NT2/D1 (cell line): ENCODE data around the gene SLC26A3.

Experiments
- DNase-seq: peaks from one replicate; pipeline ENCODE4 v3.0.0-alpha.2; 2011; ENCODE audit warnings: low read depth, low spot score
- H3K27me3 ChIP-seq: 2 replicates; pipeline ENCODE4 v1.6.0; 2011; ENCODE audit warnings: mild to moderate bottlenecking; ENCODE audit not compliant: insufficient read length, insufficient read depth
- H3K36me3 ChIP-seq: 2 replicates; pipeline ENCODE4 v1.6.1; 2011; ENCODE audit warnings: mild to moderate bottlenecking, low read length, mixed read lengths; ENCODE audit not compliant: insufficient read depth, insufficient read length
- H3K4me1 ChIP-seq: 2 replicates; pipeline ENCODE4 v1.5.1; 2011; ENCODE audit not compliant: insufficient read depth, insufficient read length
- H3K4me3 ChIP-seq: 2 replicates; pipeline ENCODE4 v1.5.1; 2011; ENCODE audit warnings: low read depth; ENCODE audit not compliant: insufficient read length
- H3K9ac ChIP-seq: 2 replicates; pipeline ENCODE4 v1.6.0; 2011; ENCODE audit warnings: low read depth; ENCODE audit not compliant: insufficient read length
- H3K9me3 ChIP-seq: 2 replicates; pipeline ENCODE4 v1.5.1; 2011; ENCODE audit warnings: mild to moderate bottlenecking, low read length; ENCODE audit not compliant: insufficient read depth
- SUZ12 ChIP-seq: IDR thresholded peaks from 2 replicates; pipeline ENCODE4 v1.6.1; 2011; ENCODE audit not compliant: insufficient read length, insufficient read depth; ENCODE audit errors: extremely low read depth
- YY1 ChIP-seq: IDR thresholded peaks from 2 replicates; pipeline ENCODE4 v1.6.1; 2011; ENCODE audit not compliant: insufficient read length, insufficient read depth
- ZNF274 ChIP-seq: IDR thresholded peaks from 2 replicates; pipeline ENCODE4 v1.6.1; 2011; ENCODE audit warnings: mild to moderate bottlenecking, low read depth, low read length

SLC26A3 gene

GRCh38 chr7:107778283-107778682 is 24.7 kb downstream of the SLC26A3 start:
- Histone ChIP-seq H3K27me3 (no peaks in the 10 kb centered on the region), H3K4me1 (no peaks in the 10 kb centered on the region), H3K36me3 (no peaks in the 10 kb centered on the region), H3K9me3 (0 out of 2 replicates have a peak, but pooled peaks cover 7% of the 10 kb centered on the region), H3K9ac (no peak overlapping the region), H3K4me3 (no peak overlapping the region)
- TF ChIP-seq SUZ12 (no peak), ZNF274 (no peak), YY1 (no peak)
- DNase-seq: no peak

GRCh38 chr7:107777702-107778101 is 25.3 kb downstream of the SLC26A3 start:
- no peak overlapping the region for H3K4me3 ChIP-seq
- H3K9me3 ChIP-seq: 0 out of 2 replicates have a peak, but pooled peaks cover 7% of the 10 kb centered on the region
- no peaks in the 10 kb centered on the region for H3K4me1 ChIP-seq
- H3K27me3 ChIP-seq: no peaks in the 10 kb centered on the region
- H3K36me3 ChIP-seq: no peaks in the 10 kb centered on the region
- no peak for DNase-seq
- no peak overlapping the region for H3K9ac ChIP-seq
- TF ChIP-seq YY1: no peak
- no peak for TF ChIP-seq SUZ12
- TF ChIP-seq ZNF274: no peak

GRCh38 chr7:107773027-107773426 is 30.0 kb downstream of the SLC26A3 start:
- no peaks in the 10 kb centered on the region for H3K4me1 ChIP-seq
- H3K9ac ChIP-seq: no peak overlapping the region
- H3K4me3 ChIP-seq: no peak overlapping the region
- H3K36me3 ChIP-seq: no peaks in the 10 kb centered on the region
- TF ChIP-seq SUZ12 (no peak), ZNF274 (no peak), YY1 (no peak)
- 0 out of 2 replicates have a peak, but pooled peaks cover 7% of the 10 kb centered on the region for H3K9me3 ChIP-seq
- no peak for DNase-seq
- no peaks in the 10 kb centered on the region for H3K27me3 ChIP-seq

GRCh38 chr7:107768263-107768662 is 34.8 kb downstream of the SLC26A3 start:
- no peak overlapping the region for H3K9ac ChIP-seq
- no peaks in the 10 kb centered on the region for H3K4me1 ChIP-seq
- TF ChIP-seq SUZ12 (no peak), ZNF274 (no peak), YY1 (no peak)
- no peaks in the 10 kb centered on the region for H3K36me3 ChIP-seq
- no peaks in the 10 kb centered on the region for H3K27me3 ChIP-seq
- no peaks in the 10 kb centered on the region for H3K9me3 ChIP-seq
- H3K4me3 ChIP-seq: no peak overlapping the region
- no peak for DNase-seq

- H3K4me3 ChIP-seq: no peak overlapping the region
- H3K27me3 ChIP-seq: no peaks in the 10 kb centered on the region
- no peaks in the 10 kb centered on the region for H3K36me3 ChIP-seq
- no peaks in the 10 kb centered on the region for H3K4me1 ChIP-seq
- H3K9me3 ChIP-seq: no peaks in the 10 kb centered on the region
- no peak for DNase-seq
- TF ChIP-seq ZNF274 (no peak), YY1 (no peak), SUZ12 (no peak)
- H3K9ac ChIP-seq: no peak overlapping the region
Observed at GRCh38 chr7:107767391-107767790, 35.6 kb downstream of the SLC26A3 start.

GRCh38 chr7:107758667-107759066 is 44.4 kb downstream of the SLC26A3 start:
- DNase-seq: no peak
- H3K36me3 ChIP-seq: peaks cover 58% of the 10 kb centered on the region
- no peaks in the 10 kb centered on the region for H3K9me3 ChIP-seq

GRCh38 chr7:107754642-107755041 is 48.4 kb downstream of the SLC26A3 start:
- Histone ChIP-seq H3K27me3 (no peaks in the 10 kb centered on the region), H3K9me3 (no peaks in the 10 kb centered on the region), H3K4me3 (no peak overlapping the region), H3K9ac (no peak overlapping the region), H3K36me3 (peaks cover 80% of the 10 kb centered on the region), H3K4me1 (no peaks in the 10 kb centered on the region)
- no peak for DNase-seq
- TF ChIP-seq ZNF274: no peak

More at GRCh38 chr7:107758667-107759066, 44.4 kb downstream of the SLC26A3 start:
- Histone ChIP-seq H3K27me3 (no peaks in the 10 kb centered on the region), H3K9ac (no peak overlapping the region), H3K4me3 (no peak overlapping the region), H3K4me1 (no peaks in the 10 kb centered on the region)
- TF ChIP-seq YY1 (no peak), SUZ12 (no peak), ZNF274 (no peak)

- DNase-seq: no peak
- no peak overlapping the region for H3K4me3 ChIP-seq
- peaks cover 68% of the 10 kb centered on the region for H3K36me3 ChIP-seq
- no peak overlapping the region for H3K9ac ChIP-seq
- no peak for TF ChIP-seq YY1
- TF ChIP-seq SUZ12: no peak
- TF ChIP-seq ZNF274: no peak
- H3K27me3 ChIP-seq: no peaks in the 10 kb centered on the region
- no peaks in the 10 kb centered on the region for H3K9me3 ChIP-seq
- H3K4me1 ChIP-seq: no peaks in the 10 kb centered on the region
Observed at GRCh38 chr7:107751113-107751512, 51.9 kb downstream of the SLC26A3 start.
